ENCODE measurements around the gene RILPL1. TPM values are rescaled to one million over a fixed set of nuclear protein-coding genes. Genes with fewer than 3 reads are reported as not detected.

RILPL1 gene
- total RNA-seq, 3 donors from 2014 or later, result 14.4 to 15.1 (median 14.7) TPM

GRCh38 chr12:123491481-123491880 is 42.0 kb downstream of the RILPL1 start:
- no peaks in the 10 kb centered on the region for H3K9me3 ChIP-seq
- H3K4me3 ChIP-seq, result no peak overlapping the region
- no peak overlapping the region for H3K27ac ChIP-seq
- no peaks in the 10 kb centered on the region for H3K27me3 ChIP-seq
- TF ChIP-seq POLR2A (IDR thresholded peaks at IDR 0.05) (no peak), POLR2AphosphoS5 (IDR thresholded peaks at IDR 0.05) (no peak), CTCF (IDR thresholded peaks at IDR 0.05) (no peak)
- DNase-seq (ENCODE audit: low spot score in 2 of 2), result no peak
- no peaks in the 10 kb centered on the region for H3K4me1 ChIP-seq
- no peaks in the 10 kb centered on the region for H3K36me3 ChIP-seq
- intact Hi-C loops (cut with DNase I; ENCODE audit: low total_unique reads), result no loop called here

GRCh38 chr12:123491056-123491455 is 42.5 kb downstream of the RILPL1 start:
- H3K9me3 ChIP-seq, result no peaks in the 10 kb centered on the region
- no peaks in the 10 kb centered on the region for H3K36me3 ChIP-seq
- no peaks in the 10 kb centered on the region for H3K4me1 ChIP-seq
- intact Hi-C loops (cut with DNase I; ENCODE audit: low total_unique reads), result no loop called here
- H3K27ac ChIP-seq, result no peak overlapping the region
- no peaks in the 10 kb centered on the region for H3K27me3 ChIP-seq
- no peak for DNase-seq (ENCODE audit: low spot score in 2 of 2)
- no peak overlapping the region for H3K4me3 ChIP-seq
- TF ChIP-seq POLR2AphosphoS5 (IDR thresholded peaks at IDR 0.05) (no peak), CTCF (IDR thresholded peaks at IDR 0.05) (no peak), POLR2A (IDR thresholded peaks at IDR 0.05) (no peak)

- intact Hi-C loops (cut with DNase I; ENCODE audit: low total_unique reads), result no loop called here
- Histone ChIP-seq H3K27ac (no peak overlapping the region), H3K4me3 (no peak overlapping the region), H3K9me3 (no peaks in the 10 kb centered on the region), H3K4me1 (no peaks in the 10 kb centered on the region), H3K27me3 (no peaks in the 10 kb centered on the region), H3K36me3 (no peaks in the 10 kb centered on the region)
- no peak for TF ChIP-seq POLR2AphosphoS5 (IDR thresholded peaks at IDR 0.05)
- TF ChIP-seq CTCF (IDR thresholded peaks at IDR 0.05), result no peak
- no peak for TF ChIP-seq POLR2A (IDR thresholded peaks at IDR 0.05)
- DNase-seq (ENCODE audit: low spot score in 2 of 2), result no peak
Measured at GRCh38 chr12:123490089-123490488, 43.4 kb downstream of the RILPL1 start.

GRCh38 chr12:123489580-123489979 is 43.9 kb downstream of the RILPL1 start:
- no peaks in the 10 kb centered on the region for H3K27me3 ChIP-seq
- intact Hi-C loops (cut with DNase I; ENCODE audit: low total_unique reads), result no loop called here
- no peak overlapping the region for H3K4me3 ChIP-seq
- H3K36me3 ChIP-seq, result no peaks in the 10 kb centered on the region
- no peak overlapping the region for H3K27ac ChIP-seq
- no peak for DNase-seq (ENCODE audit: low spot score in 2 of 2)
- H3K4me1 ChIP-seq, result no peaks in the 10 kb centered on the region
- no peaks in the 10 kb centered on the region for H3K9me3 ChIP-seq
- TF ChIP-seq POLR2A (IDR thresholded peaks at IDR 0.05) (no peak), POLR2AphosphoS5 (IDR thresholded peaks at IDR 0.05) (no peak), CTCF (IDR thresholded peaks at IDR 0.05) (no peak)

- Histone ChIP-seq H3K9me3 (no peaks in the 10 kb centered on the region), H3K36me3 (no peaks in the 10 kb centered on the region), H3K4me3 (no peak overlapping the region), H3K27me3 (no peaks in the 10 kb centered on the region), H3K4me1 (no peaks in the 10 kb centered on the region), H3K27ac (no peak overlapping the region)
- TF ChIP-seq POLR2A (IDR thresholded peaks at IDR 0.05), result no peak
- TF ChIP-seq POLR2AphosphoS5 (IDR thresholded peaks at IDR 0.05), result no peak
- TF ChIP-seq CTCF (IDR thresholded peaks at IDR 0.05), result no peak
- intact Hi-C loops (cut with DNase I; ENCODE audit: low total_unique reads), result no loop called here
- no peak for DNase-seq (ENCODE audit: low spot score in 2 of 2)
Measured at GRCh38 chr12:123488539-123489230, 44.8 kb downstream of the RILPL1 start.
